ENCODE measurements around the gene CLP1. TPM values are rescaled to one million over a fixed set of nuclear protein-coding genes. Genes with fewer than 3 reads are reported as not detected.
"Not testable (repeated sequence)": the region's sequence is repeated elsewhere in the genome, so short reads cannot be mapped to it uniquely, and the experiment has no call there.

Gene CLP1
- total and polyA plus RNA-seq, 5 experiments from 2014 or later = 7.9 to 13.5 (median 13.4) TPM

DNA sequence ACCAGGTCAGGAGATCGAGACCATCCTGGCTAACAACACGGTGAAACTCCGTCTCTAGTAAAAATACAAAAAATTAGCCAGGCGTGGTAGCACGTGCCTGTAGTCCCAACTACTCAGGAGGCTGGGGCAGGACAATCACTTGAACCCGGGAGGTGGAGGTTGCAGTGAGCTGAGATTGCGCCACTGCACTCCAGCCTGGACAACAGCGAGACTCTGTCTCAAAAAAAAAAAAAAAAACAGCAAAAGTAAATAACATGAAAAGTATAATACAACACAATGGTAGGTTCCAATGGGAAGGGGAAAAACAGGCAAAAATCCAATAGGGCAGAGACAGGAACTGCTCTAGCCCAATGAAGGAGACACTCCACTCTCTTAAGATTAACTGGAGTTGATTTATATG is 47.9 kb downstream of the CLP1 start:
- not testable (repeated sequence) for H3K27me3 Mint-ChIP-seq, H3K9me3 Mint-ChIP-seq, DNase-seq, H3K4me3 Mint-ChIP-seq, ATAC-seq
- peaks cover 0 to 64% (median 7%) of the 10 kb centered on the region in 3 donors for H3K36me3 Mint-ChIP-seq
- H3K4me1 Mint-ChIP-seq = peaks cover 10 to 18% (median 15%) of the 10 kb centered on the region in 4 donors
- POLR2A ChIA-PET = interaction anchor here (0.6 kb wide), 1 partner anchor 31 kb away, joined by 3 read pairs; no protein-coding TSS in a partner anchor
- H3K27ac Mint-ChIP-seq = peak overlapping the region in 4 of 10 donors; percentile 4 to 82 (median 69)

DNA sequence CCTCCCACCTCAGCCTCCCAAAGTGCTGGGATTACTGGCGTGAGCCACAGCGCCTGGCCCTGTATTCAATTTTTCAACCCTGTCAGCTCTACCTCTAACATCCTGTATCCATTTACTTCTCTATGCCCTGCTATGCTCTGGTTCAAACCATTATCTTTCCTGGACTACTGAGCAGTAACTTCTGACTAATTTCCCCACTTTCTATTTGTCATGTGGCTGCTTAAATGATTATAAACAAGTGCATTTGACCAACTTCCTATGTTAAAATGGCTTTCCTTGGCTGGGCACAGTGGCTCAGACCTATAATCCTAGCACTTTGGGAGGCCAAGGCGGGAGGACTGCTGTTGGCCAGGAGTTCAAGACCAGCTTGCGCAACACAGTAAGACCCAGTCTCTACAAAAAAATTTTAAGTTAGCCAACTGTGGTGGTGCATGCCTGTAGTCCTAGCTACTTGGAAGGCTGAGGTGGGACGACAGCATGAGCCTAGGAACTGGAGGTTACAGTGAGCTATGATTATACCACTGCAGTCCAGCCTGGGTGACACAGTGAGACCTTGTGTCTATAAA is 52.3 kb downstream of the CLP1 start:
- peak overlapping the region in 3 of 10 donors; percentile 23 to 98 (median 57) for H3K4me3 Mint-ChIP-seq
- peak overlapping the region in 8 of 10 donors; percentile 6 to 80 (median 40) for H3K27ac Mint-ChIP-seq
- POLR2A ChIA-PET = interaction anchor here (0.5 to 0.6 kb wide), 3 partner anchors 23 to 55 kb away, joined by 3 to 8 read pairs (median 4); partner anchors contain the start of gene SELENOH
- no peaks in the 10 kb centered on the region for H3K9me3 Mint-ChIP-seq
- H3K36me3 Mint-ChIP-seq = peaks cover 0 to 27% (median 0%) of the 10 kb centered on the region in 3 donors
- DNase-seq = no peak
- no peak for ATAC-seq
- H3K27me3 Mint-ChIP-seq = no peaks in the 10 kb centered on the region
- peaks cover 26 to 54% (median 48%) of the 10 kb centered on the region in 4 donors for H3K4me1 Mint-ChIP-seq

Small RNAs within 50 kb of the gene (microRNA-seq; reads per million reads assigned to microRNA genes)
- 58.2 reads per million, percentile 56 among the genes with 10 or more reads in this experiment for gene MIR130A (ENCODE audit: borderline microRNAs expressed)

Other genes with a start within 250 kb of the CLP1 start
- gene SLC43A3, start 230.6 kb upstream of the CLP1 start, total RNA-seq = 10 to 100 TPM; 14.5 to 17.4 TPM
- gene SLC43A3, start 230.6 kb upstream of the CLP1 start, polyA plus RNA-seq = 10 to 100 TPM; 11.4 to 13.7 (median 11.5) TPM
- gene RTN4RL2, start 197.2 kb upstream of the CLP1 start, total RNA-seq = not detected
- gene RTN4RL2, start 197.2 kb upstream of the CLP1 start, polyA plus RNA-seq = under 1 TPM in 2 of 3 donors, not detected in 1; 0.09 to 0.21 TPM
- 10 to 100 TPM; 27.2 to 27.8 TPM for gene SLC43A1, start 142.1 kb upstream of the CLP1 start, total RNA-seq
- 10 to 100 TPM; 15.3 to 23.2 (median 21.4) TPM for gene SLC43A1, start 142.1 kb upstream of the CLP1 start, polyA plus RNA-seq
- gene TIMM10, start 127.0 kb upstream of the CLP1 start, total RNA-seq = 10 to 100 TPM; 26.6 to 30.2 TPM
- gene TIMM10, start 127.0 kb upstream of the CLP1 start, polyA plus RNA-seq = 10 to 100 TPM; 66.1 to 86.5 (median 70.5) TPM
- gene SMTNL1, start 120.2 kb upstream of the CLP1 start, total RNA-seq = not detected
- gene SMTNL1, start 120.2 kb upstream of the CLP1 start, polyA plus RNA-seq = under 1 TPM in 2 of 3 donors, not detected in 1; 0.12 to 0.37 TPM
- gene UBE2L6, start 90.1 kb upstream of the CLP1 start, total RNA-seq = 10 to 100 TPM; 61.8 to 66.5 TPM
- 100 to 1,000 TPM; 218 to 246 (median 239) TPM for gene UBE2L6, start 90.1 kb upstream of the CLP1 start, polyA plus RNA-seq
- not detected for gene SERPING1, start 60.1 kb upstream of the CLP1 start, total RNA-seq
- not detected for gene SERPING1, start 60.1 kb upstream of the CLP1 start, polyA plus RNA-seq
- gene YPEL4, start 7.8 kb upstream of the CLP1 start, total RNA-seq = 10 to 100 TPM; 12.9 to 14.6 TPM
- gene YPEL4, start 7.8 kb upstream of the CLP1 start, polyA plus RNA-seq = under 1 TPM in 1 of 3 donors, not detected in 2; 0.27 TPM
- gene ZDHHC5, start 10.4 kb downstream of the CLP1 start, total RNA-seq = 10 to 100 TPM; 75.2 to 78.8 TPM
- 10 to 100 TPM; 25.0 to 43.4 (median 26.4) TPM for gene ZDHHC5, start 10.4 kb downstream of the CLP1 start, polyA plus RNA-seq
- gene MED19, start 54.5 kb downstream of the CLP1 start, total RNA-seq = 10 to 100 TPM in 1 of 2 experiments, 1 to 10 TPM in 1; 9.3 to 11.9 TPM
- gene MED19, start 54.5 kb downstream of the CLP1 start, polyA plus RNA-seq = 10 to 100 TPM; 12.8 to 17.4 (median 15.7) TPM
- 10 to 100 TPM; 56.4 to 58.5 TPM for gene TMX2, start 54.8 kb downstream of the CLP1 start, total RNA-seq
- gene TMX2, start 54.8 kb downstream of the CLP1 start, polyA plus RNA-seq = 10 to 100 TPM; 69.9 to 85.8 (median 82.7) TPM
- gene SELENOH, start 83.7 kb downstream of the CLP1 start, total RNA-seq = 100 to 1,000 TPM; 142 to 146 TPM
- gene SELENOH, start 83.7 kb downstream of the CLP1 start, polyA plus RNA-seq = 100 to 1,000 TPM; 294 to 419 (median 342) TPM
- under 1 TPM; 0.18 to 0.30 TPM for gene BTBD18, start 94.1 kb downstream of the CLP1 start, total RNA-seq
- under 1 TPM; 0.25 to 0.76 (median 0.27) TPM for gene BTBD18, start 94.1 kb downstream of the CLP1 start, polyA plus RNA-seq
- 10 to 100 TPM; 17.4 to 19.1 TPM for gene CTNND1, start 104.0 kb downstream of the CLP1 start, total RNA-seq
- gene CTNND1, start 104.0 kb downstream of the CLP1 start, polyA plus RNA-seq = 1 to 10 TPM; 1.3 to 1.5 (median 1.5) TPM